Tracheal epithelial cell (primary cell): ENCODE results near the gene PCDHGA1. TPM values are rescaled to one million over a fixed set of nuclear protein-coding genes. Genes with fewer than 3 reads are reported as not detected.

Source experiments
- total RNA-seq: library from RNA; depleted of rRNA; stranded (reverse); fragments of >200 nt; gene quantifications from 2 replicates; pipeline ENCODE4 v1.2.1, GENCODE V29; 2014

PCDHGA1 gene
- under 0.01 TPM in 1 of 2 replicates, not detected in the other for total RNA-seq

GRCh38 chr5:141330299-141331080, at the start of gene PCDHGA1:
Gene PCDHGA1, plus strand, starts transcription at chr5:141330514.

DNA sequence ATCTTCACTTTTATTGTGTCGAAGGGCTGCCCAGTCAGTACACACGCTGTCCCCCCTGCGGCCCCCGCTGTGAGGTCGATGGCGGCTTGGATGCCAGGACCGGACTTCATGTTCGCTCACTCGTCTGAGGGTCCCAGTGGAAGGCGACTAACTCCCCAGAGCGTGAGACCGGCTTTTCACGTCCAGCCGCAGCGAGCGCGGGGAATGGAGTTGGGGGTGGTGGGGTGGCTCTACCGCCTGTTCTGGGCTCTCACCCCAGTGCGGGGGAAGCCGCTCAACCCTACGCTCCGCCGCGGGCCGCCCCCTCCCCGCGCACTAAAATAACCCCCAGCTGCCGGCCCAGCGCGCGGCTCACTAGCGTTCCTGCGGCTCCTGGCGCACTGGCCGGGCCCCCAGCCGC, 26.6 kb upstream of the PCDHGA1 start, which contains the start of gene SLC25A2:
Gene SLC25A2, minus strand, starts transcription at position 294 of the 400 bp plus-strand sequence. Its CDS starts 184 bp downstream, at position 110.

DNA sequence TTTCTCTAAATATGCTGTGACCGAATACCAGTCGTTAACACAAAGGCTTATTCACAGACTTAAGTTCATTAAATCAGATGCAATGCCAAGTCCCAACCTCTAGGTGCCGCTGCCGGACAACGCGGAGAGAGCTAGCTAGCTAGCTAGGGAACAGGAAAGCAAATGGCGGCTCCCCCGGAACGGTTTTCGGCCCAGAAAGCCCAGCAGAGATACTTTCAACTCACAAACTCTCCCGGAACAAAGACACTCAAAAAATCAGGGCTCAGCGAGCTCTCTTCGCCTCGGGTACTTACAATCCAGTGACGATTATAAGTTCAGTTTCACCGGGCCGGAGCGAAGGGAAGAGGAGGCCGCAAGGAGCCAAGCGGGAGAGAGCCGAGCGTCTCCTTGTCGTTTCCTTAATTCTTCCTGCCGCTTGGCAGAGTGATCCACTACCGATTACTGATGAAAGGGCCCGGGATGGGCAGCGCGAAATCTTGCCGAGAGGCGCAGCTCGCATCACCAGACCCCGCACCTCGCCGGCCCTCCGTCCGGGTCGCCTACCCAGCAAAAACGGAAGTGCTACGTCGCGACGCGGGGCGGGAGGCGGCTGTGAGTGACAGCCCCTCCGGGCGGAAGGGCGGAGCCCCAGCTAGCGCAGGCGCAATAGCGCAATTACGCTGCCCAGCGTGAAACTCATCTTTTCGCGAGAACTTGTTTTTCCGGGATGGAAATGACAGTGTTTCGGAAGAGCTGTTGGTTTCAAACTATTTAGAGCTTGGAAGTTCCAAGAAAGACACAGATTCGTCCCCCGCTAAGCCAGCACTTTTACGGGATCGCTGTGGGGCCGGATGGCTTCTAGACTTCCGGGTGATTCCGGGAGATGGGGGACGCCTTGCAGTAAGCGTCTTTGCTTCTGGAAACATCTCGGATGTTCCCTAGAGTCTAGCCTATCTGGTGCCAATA, 9.8 kb upstream of the PCDHGA1 start, which contains the start of gene TAF7:
Gene TAF7, minus strand, starts transcription at position 560 of the 945 bp plus-strand sequence. CDS start 740 bp downstream, outside the sequence.

DNA sequence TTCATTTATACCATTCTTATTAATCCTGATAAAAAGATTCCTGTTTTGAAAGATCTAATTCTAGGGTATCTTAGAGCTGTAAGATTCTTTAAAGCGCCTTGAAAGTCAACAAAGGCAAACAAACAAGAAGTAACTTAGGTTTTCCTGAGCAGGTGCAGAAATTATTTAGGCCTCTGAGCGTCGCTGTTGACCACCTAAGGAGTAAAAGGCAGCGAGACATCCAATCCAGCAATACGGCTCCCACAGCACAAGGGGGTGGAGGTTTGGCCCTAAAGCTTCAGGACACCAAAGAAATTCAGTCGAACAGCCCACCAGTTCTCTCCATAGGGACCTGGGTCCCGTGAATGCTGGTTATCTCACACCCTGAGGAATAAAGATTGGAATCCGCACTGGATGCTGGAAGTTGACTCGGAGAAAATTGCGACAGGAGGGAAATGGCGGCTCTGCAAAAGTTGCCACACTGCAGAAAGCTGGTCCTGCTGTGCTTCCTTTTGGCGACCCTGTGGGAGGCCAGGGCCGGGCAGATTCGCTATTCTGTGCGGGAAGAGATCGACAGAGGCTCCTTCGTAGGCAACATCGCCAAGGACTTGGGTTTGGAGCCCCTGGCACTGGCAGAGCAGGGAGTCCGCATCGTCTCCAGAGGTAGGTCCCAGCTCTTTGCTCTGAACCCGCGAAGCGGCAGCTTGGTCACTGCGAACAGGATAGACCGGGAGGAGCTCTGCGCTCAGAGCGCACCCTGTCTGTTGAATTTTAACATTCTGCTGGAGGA, 8.4 kb downstream of the PCDHGA1 start, which contains the start of gene PCDHGA2:
Gene PCDHGA2, plus strand, starts transcription at position 223 of the 769 bp plus-strand sequence.

GRCh38 chr5:141343242-141343952, 13.1 kb downstream of the PCDHGA1 start, which contains the start of gene PCDHGA3:
Gene PCDHGA3, plus strand, starts transcription at chr5:141343829. Its CDS starts 205 bp downstream, at chr5:141344034.

DNA sequence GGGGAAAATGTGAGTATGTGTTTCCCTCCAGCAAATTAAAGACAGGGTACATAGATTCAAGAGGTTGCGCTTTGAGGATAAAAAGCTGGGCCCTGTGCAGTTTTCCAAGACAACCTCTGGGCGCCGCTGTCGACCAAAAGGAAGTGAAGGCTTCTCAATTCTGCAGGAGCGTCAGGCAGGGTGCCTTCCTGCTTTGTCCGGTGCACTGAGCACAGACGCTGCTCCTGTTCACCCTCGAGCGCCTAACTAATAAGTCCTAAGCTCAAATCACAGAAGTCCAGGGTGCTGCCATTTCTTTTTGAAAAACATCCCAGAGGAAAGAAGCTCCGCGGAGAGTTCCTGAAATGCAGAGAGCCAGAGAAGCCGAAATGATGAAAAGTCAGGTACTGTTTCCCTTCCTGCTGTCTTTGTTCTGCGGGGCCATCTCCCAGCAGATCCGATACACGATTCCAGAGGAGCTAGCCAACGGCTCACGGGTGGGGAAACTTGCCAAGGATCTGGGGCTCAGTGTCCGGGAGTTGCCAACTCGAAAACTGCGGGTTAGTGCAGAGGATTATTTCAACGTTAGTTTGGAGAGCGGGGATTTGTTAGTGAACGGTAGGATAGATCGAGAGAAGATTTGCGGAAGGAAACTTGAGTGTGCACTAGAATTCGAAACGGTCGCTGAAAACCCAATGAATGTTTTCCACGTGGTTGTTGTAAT, 19.8 kb downstream of the PCDHGA1 start, which contains the start of gene PCDHGB1:
Gene PCDHGB1, plus strand, starts transcription at position 183 of the 703 bp plus-strand sequence. Its CDS starts 162 bp downstream, at position 345.

DNA sequence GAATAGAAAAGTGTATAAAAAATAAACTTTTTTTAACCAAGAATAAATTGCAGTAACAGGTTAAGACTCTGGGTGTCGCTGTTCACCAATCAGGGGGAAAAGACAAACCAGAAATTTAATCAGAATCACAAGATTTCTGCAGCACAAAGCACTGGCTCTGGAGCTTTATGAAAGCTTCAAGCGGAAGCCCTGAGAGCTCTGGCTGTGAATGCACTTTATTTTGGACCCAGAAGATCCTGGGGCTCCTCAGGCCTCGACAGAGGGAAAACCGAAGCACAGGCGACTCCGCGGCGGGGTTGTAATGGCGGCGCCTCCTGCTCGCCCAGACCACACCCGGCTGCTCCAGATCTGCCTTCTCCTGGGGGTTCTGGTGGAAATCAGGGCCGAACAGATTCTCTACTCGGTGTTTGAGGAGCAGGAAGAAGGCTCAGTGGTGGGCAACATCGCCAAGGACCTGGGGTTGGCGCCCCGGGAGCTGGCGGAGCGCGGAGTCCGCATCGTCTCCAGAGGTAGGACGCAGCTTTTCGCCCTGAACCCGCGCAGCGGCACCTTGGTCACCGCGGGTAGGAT, 24.7 kb downstream of the PCDHGA1 start, which contains the start of gene PCDHGA4:
Gene PCDHGA4, plus strand, starts transcription at position 122 of the 570 bp plus-strand sequence. Its CDS starts 87 bp downstream, at position 209.

GRCh38 chr5:141359790-141360426, 29.6 kb downstream of the PCDHGA1 start, which contains the start of gene PCDHGB2:
Gene PCDHGB2, plus strand, starts transcription at chr5:141359994. Its CDS starts 142 bp downstream, at chr5:141360136.

DNA sequence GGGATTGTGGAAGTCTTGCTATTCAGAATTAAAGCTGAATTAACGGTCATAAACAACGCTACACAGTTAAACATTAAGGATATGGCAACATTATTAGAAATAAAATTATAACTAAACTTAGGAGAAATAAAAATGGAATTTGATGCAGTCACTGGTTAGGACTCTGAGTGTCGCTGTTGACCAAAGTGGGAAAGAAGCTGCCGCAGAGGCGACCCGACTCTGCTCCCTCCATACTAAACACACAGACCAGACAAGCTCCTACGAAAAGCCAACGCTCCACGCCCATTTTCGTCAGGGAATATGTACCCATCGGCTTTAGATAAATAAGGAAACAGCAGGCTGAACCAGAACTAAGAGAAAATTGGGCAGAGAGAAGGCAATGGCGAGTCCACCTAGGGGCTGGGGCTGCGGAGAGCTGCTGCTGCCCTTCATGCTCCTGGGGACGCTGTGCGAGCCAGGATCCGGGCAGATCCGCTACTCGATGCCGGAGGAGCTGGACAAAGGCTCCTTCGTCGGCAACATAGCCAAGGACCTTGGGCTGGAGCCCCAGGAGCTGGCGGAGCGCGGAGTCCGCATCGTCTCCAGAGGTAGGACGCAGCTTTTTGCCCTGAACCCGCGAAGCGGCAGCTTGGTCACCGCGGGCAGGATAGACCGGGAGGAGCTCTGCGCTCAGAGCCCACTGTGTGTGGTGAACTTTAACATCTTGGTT, 33.8 kb downstream of the PCDHGA1 start, which contains the start of gene PCDHGA5:
Gene PCDHGA5, plus strand, starts transcription at position 211 of the 709 bp plus-strand sequence. Its CDS starts 169 bp downstream, at position 380.

DNA sequence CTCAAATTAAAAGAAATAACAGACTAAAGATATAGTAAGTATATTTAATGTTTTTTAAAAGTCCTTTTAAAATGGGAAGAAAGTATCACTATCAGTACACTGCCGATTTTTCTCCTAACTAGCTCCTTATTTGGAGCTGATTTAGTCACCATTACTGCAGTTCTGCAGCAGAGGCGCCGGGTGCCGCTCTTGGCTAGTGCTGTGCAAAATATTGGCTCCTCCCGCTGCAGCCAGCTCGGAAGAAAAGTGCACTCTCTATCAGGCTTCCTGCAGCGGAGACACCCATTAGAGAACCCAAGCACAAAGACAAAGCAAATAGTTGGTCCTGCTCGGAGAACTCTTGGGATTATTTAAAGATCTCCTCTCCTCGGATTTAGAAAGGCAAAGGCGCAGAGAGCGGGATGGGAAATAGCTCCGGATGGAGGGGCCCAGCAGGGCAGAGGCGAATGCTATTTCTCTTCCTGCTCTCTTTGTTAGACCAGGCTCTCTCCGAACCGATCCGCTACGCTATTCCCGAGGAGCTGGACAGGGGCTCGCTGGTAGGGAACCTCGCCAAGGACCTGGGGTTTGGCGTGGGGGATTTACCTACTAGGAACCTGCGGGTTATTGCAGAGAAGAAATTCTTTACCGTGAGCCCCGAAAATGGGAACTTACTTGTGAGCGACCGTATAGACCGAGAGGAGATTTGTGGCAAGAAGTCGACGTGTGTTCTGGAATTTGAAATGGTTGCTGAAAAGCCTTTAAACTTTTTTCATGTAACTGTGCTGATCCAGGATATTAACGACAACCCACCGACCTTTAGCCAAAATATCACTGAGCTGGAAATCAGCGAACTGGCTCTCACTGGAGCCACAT, 39.9 kb downstream of the PCDHGA1 start, which contains the start of gene PCDHGB3:
Gene PCDHGB3, plus strand, starts transcription at position 249 of the 855 bp plus-strand sequence. Its CDS starts 153 bp downstream, at position 402.

DNA sequence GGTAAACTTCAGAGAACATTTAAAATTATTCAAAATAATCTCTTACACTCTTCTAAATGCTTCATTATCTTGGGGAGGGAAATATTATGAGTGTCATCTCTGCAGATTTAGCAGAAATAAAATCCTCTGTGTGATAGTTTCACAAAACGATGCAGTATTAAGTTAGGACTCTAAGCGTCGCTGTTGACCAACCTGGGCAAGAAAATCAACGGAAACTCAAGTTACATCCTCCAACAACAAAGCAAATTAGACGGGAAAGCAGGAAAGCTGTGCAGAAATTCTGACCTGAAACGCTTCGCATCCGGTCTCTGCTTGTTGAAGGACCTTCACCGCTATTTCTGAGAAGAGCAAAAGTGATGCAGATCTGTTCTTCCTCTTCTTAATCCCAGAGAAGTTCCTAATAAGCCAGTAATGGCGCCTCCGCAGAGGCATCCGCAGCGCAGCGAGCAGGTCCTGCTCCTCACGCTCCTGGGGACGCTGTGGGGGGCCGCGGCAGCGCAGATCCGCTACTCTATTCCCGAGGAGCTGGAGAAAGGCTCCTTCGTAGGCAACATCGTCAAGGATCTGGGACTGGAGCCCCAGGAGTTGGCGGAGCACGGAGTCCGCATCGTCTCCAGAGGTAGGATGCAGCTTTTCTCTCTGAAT, 43.5 kb downstream of the PCDHGA1 start, which contains the start of gene PCDHGA6:
Gene PCDHGA6, plus strand, starts transcription at position 219 of the 645 bp plus-strand sequence. Its CDS starts 193 bp downstream, at position 412.

DNA sequence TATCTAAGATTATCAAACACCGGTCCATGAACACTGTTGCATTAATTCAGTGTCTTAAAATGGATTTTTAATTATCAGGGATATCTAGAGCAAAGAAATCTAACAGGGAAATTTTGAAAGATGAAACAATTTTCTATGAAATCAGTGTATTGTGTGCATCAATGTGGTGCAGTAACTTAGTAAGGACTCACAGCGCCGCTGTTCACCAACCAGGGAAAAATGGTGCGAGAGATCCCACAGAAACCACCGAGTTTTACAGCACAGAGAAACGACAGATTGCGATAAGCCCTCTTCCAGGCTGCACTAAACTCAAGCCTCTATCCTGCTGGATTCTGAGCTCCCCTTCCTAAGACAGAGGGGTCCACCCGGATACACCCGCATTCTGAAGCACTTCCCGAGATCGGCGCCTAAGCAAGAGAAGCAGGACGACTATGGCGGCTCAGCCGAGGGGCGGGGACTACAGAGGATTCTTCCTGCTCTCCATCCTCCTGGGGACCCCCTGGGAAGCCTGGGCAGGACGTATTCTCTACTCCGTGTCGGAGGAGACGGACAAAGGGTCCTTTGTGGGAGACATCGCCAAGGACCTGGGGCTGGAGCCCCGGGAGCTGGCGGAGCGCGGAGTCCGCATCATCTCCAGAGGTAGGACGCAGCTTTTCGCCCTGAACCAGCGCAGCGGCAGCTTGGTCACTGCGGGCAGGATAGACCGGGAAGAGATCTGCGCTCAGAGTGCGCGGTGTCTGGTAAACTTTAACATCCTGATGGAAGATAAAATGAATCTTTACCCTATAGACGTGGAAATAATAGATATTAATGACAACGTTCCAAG, 52.4 kb downstream of the PCDHGA1 start, which contains the start of gene PCDHGA7:
Gene PCDHGA7, plus strand, starts transcription at position 274 of the 826 bp plus-strand sequence. Its CDS starts 158 bp downstream, at position 432.

DNA sequence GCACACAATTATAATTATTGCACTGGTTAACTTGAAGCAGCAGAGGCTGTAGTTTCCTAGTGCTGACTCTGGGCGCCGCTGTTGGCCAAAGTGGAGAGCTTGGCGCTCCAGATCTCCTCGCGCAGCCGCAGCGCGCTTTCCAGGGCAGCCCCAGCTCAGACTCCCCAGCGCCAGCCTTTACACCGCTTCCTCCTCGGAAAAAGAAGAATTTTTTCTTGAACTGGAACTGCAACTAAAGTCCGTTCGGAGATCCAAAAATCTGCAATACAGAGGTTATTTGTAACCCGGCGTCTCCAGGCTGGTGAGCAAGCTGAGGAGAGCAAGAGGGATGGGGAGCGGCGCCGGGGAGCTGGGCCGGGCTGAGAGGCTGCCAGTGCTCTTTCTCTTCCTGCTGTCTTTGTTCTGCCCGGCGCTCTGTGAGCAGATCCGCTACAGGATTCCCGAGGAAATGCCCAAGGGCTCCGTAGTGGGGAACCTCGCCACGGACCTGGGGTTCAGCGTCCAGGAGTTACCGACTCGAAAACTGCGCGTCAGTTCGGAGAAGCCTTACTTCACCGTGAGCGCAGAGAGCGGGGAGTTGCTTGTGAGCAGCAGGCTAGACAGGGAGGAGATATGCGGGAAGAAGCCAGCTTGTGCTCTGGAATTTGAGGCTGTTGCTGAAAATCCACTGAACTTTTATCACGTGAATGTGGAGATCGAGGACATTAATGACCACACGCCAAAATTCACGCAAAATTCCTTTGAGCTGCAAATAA, 57.4 kb downstream of the PCDHGA1 start, which contains the start of gene PCDHGB4:
Gene PCDHGB4, plus strand, starts transcription at position 142 of the 755 bp plus-strand sequence. Its CDS starts 187 bp downstream, at position 329.

GRCh38 chr5:141392429-141393198, 62.3 kb downstream of the PCDHGA1 start, which contains the start of gene PCDHGA8:
Gene PCDHGA8, plus strand, starts transcription at chr5:141392633. Its CDS starts 181 bp downstream, at chr5:141392814.

